ENCODE data around the gene AXIN1. TPM values are rescaled to one million over a fixed set of nuclear protein-coding genes. Genes with fewer than 3 reads are reported as not detected.

Gene AXIN1
- total and polyA plus RNA-seq, 2 donors (not counting 3 experiments of a cell fraction or from before 2014, with no cell fraction given) = 8.3 to 21.9 TPM

DNA sequence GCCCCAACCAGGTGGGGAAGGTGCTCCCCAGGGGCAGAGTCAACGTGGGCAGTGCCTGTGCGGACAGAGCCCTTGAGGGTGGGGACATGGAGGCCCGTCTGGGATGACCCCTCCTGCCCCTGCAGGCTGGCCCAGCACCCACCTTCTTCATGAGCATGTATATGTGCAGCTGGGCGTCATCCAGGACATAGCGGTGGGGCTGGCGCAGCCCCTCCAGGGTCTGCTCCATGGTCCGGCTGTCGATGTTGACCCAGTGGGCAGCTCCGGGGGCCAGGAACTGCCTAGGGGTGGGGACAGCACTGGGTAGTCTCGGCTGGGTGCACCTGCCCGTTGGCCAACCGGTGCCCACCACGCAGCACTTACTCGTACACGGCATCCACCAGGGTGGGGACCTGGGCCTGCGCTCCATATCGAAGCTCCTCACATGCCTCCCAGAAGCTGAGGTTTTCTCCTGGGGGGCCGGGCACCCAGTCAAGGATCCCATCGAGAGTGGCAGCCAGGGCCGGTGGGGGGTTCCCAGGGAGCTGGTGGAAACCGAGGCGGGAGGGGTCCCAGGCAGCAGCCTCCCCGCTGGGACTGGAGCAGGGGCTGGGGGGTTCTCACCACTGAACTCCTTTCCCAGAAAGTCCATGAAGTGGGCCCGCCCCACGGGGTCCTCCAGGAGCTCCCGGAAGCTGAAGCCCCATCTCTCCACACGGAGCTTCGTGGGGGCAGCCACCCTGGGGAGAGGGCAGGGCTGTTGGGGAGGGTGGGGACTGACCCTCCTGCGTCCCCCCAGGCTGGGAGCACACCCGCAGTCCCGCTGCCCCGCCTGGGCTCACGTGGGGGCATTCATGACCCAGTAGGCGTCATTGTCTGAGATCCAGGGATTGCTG is 81.9 kb downstream of the AXIN1 start:
- no TSS peak for BruUV-seq (replicated peaks)
- Histone ChIP-seq H3K9ac (replicated peaks; ENCODE audit: extremely low read depth, insufficient read depth, low read length) (no peak overlapping the region), H3K27ac (ENCODE audit: insufficient read depth, low read depth, low read length) (no peak overlapping the region), H3K4me1 (ENCODE audit: control insufficient read depth, extremely low read depth, insufficient read depth, low read length) (peaks cover 3% of the 10 kb centered on the region), H3K4me2 (ENCODE audit: insufficient read depth, low read length) (no peak overlapping the region), H3K9me3 (replicated peaks; ENCODE audit: control insufficient read depth, insufficient read depth, low read length) (no peaks in the 10 kb centered on the region), H3K4me3 (replicated peaks in 1 of 3; ENCODE audit: insufficient read depth in 1 of 3, low read depth in 1 of 3, low read length in 3 of 3) (no peak overlapping the region), H3K27me3 (ENCODE audit: control insufficient read depth in 2 of 2, insufficient read depth in 2 of 2, low read length in 2 of 2) (no peaks in the 10 kb centered on the region), H3K79me2 (ENCODE audit: control insufficient read depth, insufficient read depth, low read length) (no peaks in the 10 kb centered on the region), H4K20me1 (replicated peaks; ENCODE audit: control insufficient read depth, extremely low read depth, insufficient read depth, low read length) (no peaks in the 10 kb centered on the region), H2AFZ (ENCODE audit: low read depth, low read length) (no peak overlapping the region), H3K36me3 (ENCODE audit: control insufficient read depth in 2 of 2, extremely low read depth in 1 of 2, insufficient read depth in 2 of 2, low read length in 2 of 2) (no peaks in the 10 kb centered on the region), H3K9me1 (replicated peaks; ENCODE audit: control insufficient read depth, extremely low read depth, insufficient read depth, low read length) (no peaks in the 10 kb centered on the region)
- TF ChIP-seq CTCF (IDR thresholded peaks at IDR 0.05; ENCODE audit: extremely low read depth in 1 of 2, insufficient read depth in 1 of 2, low read depth in 1 of 2, low read length in 2 of 2) = no peak
- no peak for TF ChIP-seq EZH2 (IDR thresholded peaks at IDR 0.05; ENCODE audit: borderline replicate concordance, low read depth, low read length, severe bottlenecking)
- FAIRE-seq (no peak), DNase-seq (ENCODE audit: low read depth, low spot score) (no peak)
- dilution Hi-C loops (cut with MboI; ENCODE audit: extremely low pct_ligation_motif_present, low sequenced_read_pairs) = no loop called here
- CTCF ChIA-PET = no interaction called here
- POLR2A ChIA-PET = no interaction called here
- intact Hi-C loops (cut with micrococcal nuclease) = no loop called here

DNA sequence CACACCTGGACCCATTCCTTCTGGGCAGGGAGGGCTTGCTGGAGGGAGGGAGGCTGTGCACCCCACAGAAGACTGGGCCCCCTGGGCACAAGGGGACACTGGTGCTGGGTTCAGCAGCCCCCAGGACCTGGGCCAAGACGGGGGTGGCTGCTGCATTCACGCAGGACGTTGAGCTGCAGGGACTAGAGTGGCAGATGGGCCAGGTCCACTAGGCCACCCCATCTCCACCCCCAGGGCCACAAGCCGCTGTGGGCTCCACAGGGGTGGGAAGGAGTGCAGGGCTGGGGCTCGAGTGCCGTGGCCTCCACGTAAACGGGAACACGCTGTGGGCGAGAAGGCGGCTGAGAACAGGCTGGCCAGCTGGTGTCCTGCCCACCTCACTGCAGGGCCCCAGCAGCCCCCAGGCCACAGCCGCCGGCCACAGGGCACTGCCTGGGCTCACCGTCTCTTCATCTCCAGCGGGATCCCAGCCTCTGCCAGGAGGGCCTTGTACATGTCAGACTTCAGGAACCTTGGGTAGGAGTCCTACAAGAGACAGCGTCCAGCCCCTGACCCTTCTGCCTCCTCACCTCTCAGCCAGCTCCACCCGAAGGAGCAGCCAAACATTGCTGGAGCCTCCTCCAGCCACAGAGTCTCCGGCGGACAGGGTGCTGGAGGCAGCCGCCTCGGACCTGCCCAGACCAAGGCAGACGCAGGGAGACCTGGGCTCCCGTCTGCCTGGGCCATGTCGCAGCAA is 83.3 kb downstream of the AXIN1 start:
- H2AFZ ChIP-seq (ENCODE audit: low read depth, low read length) = no peak overlapping the region
- CTCF ChIA-PET = no interaction called here

More for the DNA sequence above, 83.3 kb downstream of the AXIN1 start:
- TF ChIP-seq EZH2 (IDR thresholded peaks at IDR 0.05; ENCODE audit: borderline replicate concordance, low read depth, low read length, severe bottlenecking) = no peak
- no peak for TF ChIP-seq POLR2AphosphoS5 (IDR thresholded peaks at IDR 0.05; ENCODE audit: insufficient read depth, low read depth, low read length)
- TF ChIP-seq, protein P1, sequence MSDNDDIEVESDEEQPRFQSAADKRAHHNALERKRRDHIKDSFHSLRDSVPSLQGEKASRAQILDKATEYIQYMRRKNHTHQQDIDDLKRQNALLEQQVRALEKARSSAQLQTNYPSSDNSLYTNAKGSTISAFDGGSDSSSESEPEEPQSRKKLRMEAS (IDR thresholded peaks at IDR 0.05; ENCODE audit: insufficient read depth, insufficient read length) = no peak
- TF ChIP-seq POLR2A (IDR thresholded peaks at IDR 0.05; ENCODE audit: low read depth, low read length) = no peak
- TF ChIP-seq JUN (IDR thresholded peaks at IDR 0.05; ENCODE audit: borderline replicate concordance, insufficient read depth, insufficient read length, low read depth) = no peak
- no peak for TF ChIP-seq GATA2 (IDR thresholded peaks at IDR 0.05; ENCODE audit: insufficient read depth, insufficient read length, low read depth, low read length)
- no peak for TF ChIP-seq FOS (IDR thresholded peaks at IDR 0.05; ENCODE audit: borderline replicate concordance, insufficient read depth, low read length)
- no peak for TF ChIP-seq MYC (IDR thresholded peaks at IDR 0.05; ENCODE audit: low read depth, low read length)
- no peak for TF ChIP-seq CTCF (IDR thresholded peaks at IDR 0.05; ENCODE audit: extremely low read depth in 1 of 2, insufficient read depth in 1 of 2, low read depth in 1 of 2, low read length in 2 of 2)
- no peak for DNase-seq (ENCODE audit: low read depth, low spot score)
- POLR2A ChIA-PET = no interaction called here
- FAIRE-seq = no peak
- BruUV-seq (replicated peaks) = no TSS peak
- H3K36me3 ChIP-seq (ENCODE audit: control insufficient read depth in 2 of 2, extremely low read depth in 1 of 2, insufficient read depth in 2 of 2, low read length in 2 of 2) = peaks cover 0 to 5% of the 10 kb centered on the region in 2 experiments
- no peaks in the 10 kb centered on the region for H3K27me3 ChIP-seq (ENCODE audit: control insufficient read depth in 2 of 2, insufficient read depth in 2 of 2, low read length in 2 of 2)
- H3K9me1 ChIP-seq (replicated peaks; ENCODE audit: control insufficient read depth, extremely low read depth, insufficient read depth, low read length) = no peaks in the 10 kb centered on the region
- intact Hi-C loops (cut with micrococcal nuclease) (no loop called here), dilution Hi-C loops (cut with MboI; ENCODE audit: extremely low pct_ligation_motif_present, low sequenced_read_pairs) (no loop called here)
- no peak overlapping the region for H3K27ac ChIP-seq (ENCODE audit: insufficient read depth, low read depth, low read length)
- no peaks in the 10 kb centered on the region for H4K20me1 ChIP-seq (replicated peaks; ENCODE audit: control insufficient read depth, extremely low read depth, insufficient read depth, low read length)
- H3K4me1 ChIP-seq (ENCODE audit: control insufficient read depth, extremely low read depth, insufficient read depth, low read length) = no peaks in the 10 kb centered on the region
- H3K79me2 ChIP-seq (ENCODE audit: control insufficient read depth, insufficient read depth, low read length) = no peaks in the 10 kb centered on the region
- H3K4me2 ChIP-seq (ENCODE audit: insufficient read depth, low read length) = no peak overlapping the region
- H3K4me3 ChIP-seq (replicated peaks in 1 of 3; ENCODE audit: insufficient read depth in 1 of 3, low read depth in 1 of 3, low read length in 3 of 3) = no peak overlapping the region
- no peaks in the 10 kb centered on the region for H3K9me3 ChIP-seq (replicated peaks; ENCODE audit: control insufficient read depth, insufficient read depth, low read length)
- no peak overlapping the region for H3K9ac ChIP-seq (replicated peaks; ENCODE audit: extremely low read depth, insufficient read depth, low read length)

All from endothelial cell of umbilical vein (primary cell).